Tracheal epithelial cell (primary cell): Measurements from ENCODE around the gene KLK4. TPM values are rescaled to one million over a fixed set of nuclear protein-coding genes. Genes with fewer than 3 reads are reported as not detected.

Experiments
- total RNA-seq: library from RNA; depleted of rRNA; stranded (reverse); fragments of >200 nt; gene quantifications from 2 replicates; pipeline ENCODE4 v1.2.1, GENCODE V29; 2014

The KLK4 gene, protein sequence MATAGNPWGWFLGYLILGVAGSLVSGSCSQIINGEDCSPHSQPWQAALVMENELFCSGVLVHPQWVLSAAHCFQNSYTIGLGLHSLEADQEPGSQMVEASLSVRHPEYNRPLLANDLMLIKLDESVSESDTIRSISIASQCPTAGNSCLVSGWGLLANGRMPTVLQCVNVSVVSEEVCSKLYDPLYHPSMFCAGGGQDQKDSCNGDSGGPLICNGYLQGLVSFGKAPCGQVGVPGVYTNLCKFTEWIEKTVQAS
- not detected in 2 replicates for total RNA-seq

DNA sequence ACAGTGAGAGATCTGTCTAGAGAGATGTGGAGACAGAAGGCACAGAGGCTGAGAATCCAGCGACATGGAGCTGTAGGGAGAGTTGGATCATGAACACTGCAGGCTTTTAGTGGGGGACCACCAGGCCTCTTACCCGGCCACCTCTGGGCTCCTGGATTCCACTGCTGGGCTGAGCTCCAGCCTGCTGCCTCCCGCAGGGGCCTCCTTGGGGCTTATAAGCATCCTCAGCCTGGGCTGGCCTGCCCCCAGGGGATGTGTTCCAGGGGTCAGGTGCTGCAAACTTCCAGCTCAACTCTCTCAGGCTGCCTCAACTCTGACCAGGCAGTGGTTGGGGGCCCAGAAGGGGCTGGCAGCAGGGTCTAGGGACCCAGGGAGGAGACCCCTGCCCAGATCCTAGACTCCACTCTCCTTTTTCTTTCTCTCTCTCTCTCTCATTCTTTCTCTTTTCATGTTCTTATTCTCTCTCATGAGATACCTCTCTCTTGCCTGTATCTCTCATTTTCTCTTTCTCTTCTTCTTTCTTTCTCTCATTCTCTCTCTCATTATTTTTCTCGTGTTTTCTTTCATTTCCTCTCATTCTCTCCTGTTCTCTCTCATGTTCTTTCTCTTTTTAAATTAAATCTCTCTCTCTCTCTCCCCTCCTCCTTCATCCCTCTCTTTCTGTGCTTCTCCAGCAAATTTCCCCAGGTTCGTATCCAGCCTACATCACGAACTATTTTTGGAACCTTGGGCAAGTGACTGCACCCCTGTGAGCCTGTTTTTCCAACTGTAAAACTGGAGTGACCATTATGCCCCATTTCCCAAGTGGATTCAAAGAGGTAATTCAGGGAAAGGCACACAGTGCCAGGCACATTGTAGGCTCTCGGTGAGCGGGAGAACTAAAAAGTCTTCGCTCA, at the start of gene KLK4:
KLK4 (minus strand) TSS at position 190 of the 896 bp plus-strand sequence. CDS start 657 bp downstream, outside the sequence.

DNA sequence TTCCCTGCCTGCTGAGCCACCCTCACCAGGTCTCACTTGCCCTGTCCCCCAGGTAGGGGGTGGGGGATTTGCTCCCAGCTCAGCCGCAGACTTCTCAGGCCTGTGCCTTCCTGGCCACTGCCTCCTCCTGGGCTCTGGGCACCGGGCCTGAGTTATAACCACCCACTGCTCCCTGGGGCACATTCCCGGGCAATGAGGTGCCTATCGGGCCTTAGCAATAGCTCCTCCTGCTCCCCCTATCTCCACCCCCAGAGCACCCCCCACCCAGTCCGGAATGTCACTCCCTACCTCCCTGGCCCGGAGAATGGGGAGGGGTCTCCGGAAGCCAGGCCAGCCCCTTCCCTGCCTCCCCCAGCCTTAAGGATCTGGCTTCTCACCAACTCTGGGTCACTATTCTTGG, 41.7 kb upstream of the KLK4 start, which contains the start of gene KLK5:
KLK5 (minus strand) TSS at position 129 of the 400 bp plus-strand sequence. CDS start 381 bp downstream, outside the sequence.

DNA sequence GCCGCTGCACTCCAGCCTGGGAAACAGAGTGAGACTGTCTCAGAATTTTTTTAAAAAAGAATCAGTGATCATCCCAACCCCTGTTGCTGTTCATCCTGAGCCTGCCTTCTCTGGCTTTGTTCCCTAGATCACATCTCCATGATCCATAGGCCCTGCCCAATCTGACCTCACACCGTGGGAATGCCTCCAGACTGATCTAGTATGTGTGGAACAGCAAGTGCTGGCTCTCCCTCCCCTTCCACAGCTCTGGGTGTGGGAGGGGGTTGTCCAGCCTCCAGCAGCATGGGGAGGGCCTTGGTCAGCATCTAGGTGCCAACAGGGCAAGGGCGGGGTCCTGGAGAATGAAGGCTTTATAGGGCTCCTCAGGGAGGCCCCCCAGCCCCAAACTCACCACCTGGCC, 38.1 kb downstream of the KLK4 start, which contains the start of gene KLK2:
KLK2 (plus strand) TSS at position 384 of the 400 bp plus-strand sequence. CDS start 35 bp downstream, outside the sequence.

Other genes starting within 250 kb of the KLK4 start
- gene SHANK1, start 191.6 kb downstream of the KLK4 start, total RNA-seq: not detected in 2 replicates
- not detected in 2 replicates for gene CLEC11A, start 188.0 kb downstream of the KLK4 start, total RNA-seq
- gene GPR32, start 140.9 kb downstream of the KLK4 start, total RNA-seq: not detected in 2 replicates
- gene ACP4, start 121.0 kb downstream of the KLK4 start, total RNA-seq: not detected in 2 replicates
- 0.24 TPM in 1 of 2 replicates, not detected in the other for gene KLK1, start 87.6 kb downstream of the KLK4 start, total RNA-seq
- gene KLK15, start 77.8 kb downstream of the KLK4 start, total RNA-seq: not detected in 2 replicates
- gene KLK3, start 56.5 kb downstream of the KLK4 start, total RNA-seq: under 0.01 and 0.43 TPM in 2 replicates
- not detected in 2 replicates for gene KLK2, start 38.0 kb downstream of the KLK4 start, total RNA-seq
- 1.7 and 23.6 TPM in 2 replicates for gene KLK5, start 41.6 kb upstream of the KLK4 start, total RNA-seq
- gene KLK6, start 58.2 kb upstream of the KLK4 start, total RNA-seq: 0.85 and 3.1 TPM in 2 replicates
- 3.2 and 13.0 TPM in 2 replicates for gene KLK7, start 72.5 kb upstream of the KLK4 start, total RNA-seq
- gene KLK8, start 90.2 kb upstream of the KLK4 start, total RNA-seq: 8.3 and 13.0 TPM in 2 replicates
- gene KLK10, start 108.3 kb upstream of the KLK4 start, total RNA-seq: 7.7 and 14.5 TPM in 2 replicates
- gene KLK11, start 115.2 kb upstream of the KLK4 start, total RNA-seq: 1.1 and 3.9 TPM in 2 replicates
- gene KLK12, start 123.6 kb upstream of the KLK4 start, total RNA-seq: 0.96 TPM in 1 of 2 replicates, not detected in the other
- not detected in 2 replicates for gene KLK13, start 153.7 kb upstream of the KLK4 start, total RNA-seq
- gene KLK14, start 171.5 kb upstream of the KLK4 start, total RNA-seq: not detected in 2 replicates
- 17.1 and 20.7 TPM in 2 replicates for gene CTU1, start 197.0 kb upstream of the KLK4 start, total RNA-seq
- not detected in 2 replicates for gene SIGLEC9, start 213.5 kb upstream of the KLK4 start, total RNA-seq
- not detected in 2 replicates for gene SIGLEC7, start 230.9 kb upstream of the KLK4 start, total RNA-seq